ENCODE measurements around the gene FAM181B.

FAM181B gene

GRCh38 chr11:82731691-82732277 lies 1.9 kb downstream of the FAM181B start:
- WGBS (ENCODE audit: extremely low coverage, insufficient coverage, low lambda C conversion rate): no CpG with 5 or more reads among the region's 11 CpGs
- H3K4me2 ChIP-seq (ENCODE audit: low read length): peak overlapping the region; percentile 41

GRCh38 chr11:82730754-82731153 lies 2.9 kb downstream of the FAM181B start:
- peaks cover 21% of the 10 kb centered on the region for H3K27me3 ChIP-seq (ENCODE audit: insufficient read depth, low read length, poor library complexity)
- H2AK5ac ChIP-seq (ENCODE audit: low read length): no peak overlapping the region
- H3K27ac ChIP-seq (ENCODE audit: low read depth, low read length): no peak overlapping the region
- no peaks in the 10 kb centered on the region for H3K79me1 ChIP-seq (ENCODE audit: low read length)
- no peak for DNase-seq
- WGBS (ENCODE audit: extremely low coverage, insufficient coverage, low lambda C conversion rate): no CpG with 5 or more reads among the region's 5 CpGs
- no peak overlapping the region for H3K18ac ChIP-seq (ENCODE audit: low read length)
- no peak overlapping the region for H3K4me2 ChIP-seq (ENCODE audit: low read length)
- no peak overlapping the region for H3K56ac ChIP-seq (ENCODE audit: low read length)
- no peak overlapping the region for H3K9ac ChIP-seq (ENCODE audit: low read length)
- no peak overlapping the region for H2BK120ac ChIP-seq (ENCODE audit: low read depth, low read length)
- no peak overlapping the region for H4K5ac ChIP-seq (ENCODE audit: low read length)
- no peak overlapping the region for H3K4me3 ChIP-seq (ENCODE audit: low read length)
- H2BK5ac ChIP-seq (ENCODE audit: low read length): no peak overlapping the region
- no peak overlapping the region for H4K8ac ChIP-seq (ENCODE audit: low read depth, low read length)
- H3K4ac ChIP-seq (ENCODE audit: low read depth, low read length): no peak overlapping the region
- H3K4me1 ChIP-seq (ENCODE audit: control insufficient read depth, low read depth, low read length): peaks cover 8% of the 10 kb centered on the region
- H3K36me3 ChIP-seq (ENCODE audit: control insufficient read depth, insufficient read depth, low read length): no peaks in the 10 kb centered on the region
- no peak overlapping the region for H3K23ac ChIP-seq (ENCODE audit: low read length)
- no peak overlapping the region for H2BK15ac ChIP-seq (replicated peaks; ENCODE audit: low read depth)
- no peaks in the 10 kb centered on the region for H3K79me2 ChIP-seq (ENCODE audit: control insufficient read depth, insufficient read depth, low read length)

More at GRCh38 chr11:82731691-82732277, 1.9 kb downstream of the FAM181B start:
- Histone ChIP-seq H2AK5ac (ENCODE audit: low read length) (no peak overlapping the region), H3K4me1 (ENCODE audit: control insufficient read depth, low read depth, low read length) (peaks cover 8% of the 10 kb centered on the region), H3K56ac (ENCODE audit: low read length) (no peak overlapping the region), H3K27me3 (ENCODE audit: insufficient read depth, low read length, poor library complexity) (peaks cover 21% of the 10 kb centered on the region), H4K8ac (ENCODE audit: low read depth, low read length) (no peak overlapping the region), H3K36me3 (ENCODE audit: control insufficient read depth, insufficient read depth, low read length) (no peaks in the 10 kb centered on the region), H3K23ac (ENCODE audit: low read length) (no peak overlapping the region), H3K9ac (ENCODE audit: low read length) (no peak overlapping the region), H3K4ac (ENCODE audit: low read depth, low read length) (no peak overlapping the region), H3K18ac (ENCODE audit: low read length) (no peak overlapping the region), H3K79me1 (ENCODE audit: low read length) (no peaks in the 10 kb centered on the region), H2BK120ac (ENCODE audit: low read depth, low read length) (no peak overlapping the region), H2BK15ac (replicated peaks; ENCODE audit: low read depth) (no peak overlapping the region), H2BK5ac (ENCODE audit: low read length) (no peak overlapping the region), H3K27ac (ENCODE audit: low read depth, low read length) (no peak overlapping the region), H3K4me3 (ENCODE audit: low read length) (no peak overlapping the region), H3K79me2 (ENCODE audit: control insufficient read depth, insufficient read depth, low read length) (no peaks in the 10 kb centered on the region), H4K5ac (ENCODE audit: low read length) (no peak overlapping the region)
- DNase-seq: peak; percentile 54

DNA sequence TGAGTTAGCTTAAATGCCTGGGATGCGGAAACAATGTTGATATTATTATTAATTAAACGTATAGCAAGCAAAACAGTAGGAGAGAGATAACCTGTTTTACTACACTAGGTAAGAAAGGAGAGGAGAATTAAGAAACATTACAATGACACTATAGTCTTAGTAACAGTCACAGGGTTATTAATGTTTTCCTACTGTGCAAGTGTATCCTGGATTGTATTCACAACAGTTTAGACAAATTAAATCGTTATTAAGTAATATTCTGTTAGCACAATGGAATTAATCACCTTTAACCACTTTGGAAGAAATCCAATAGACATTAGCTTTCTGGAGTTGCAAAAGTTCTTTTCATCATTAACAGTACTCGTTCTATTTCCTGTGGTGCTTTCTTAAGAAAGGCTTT lies 3.4 kb downstream of the FAM181B start:
- peaks cover 21% of the 10 kb centered on the region for H3K27me3 ChIP-seq (ENCODE audit: insufficient read depth, low read length, poor library complexity)
- no peaks in the 10 kb centered on the region for H3K79me2 ChIP-seq (ENCODE audit: control insufficient read depth, insufficient read depth, low read length)
- no peaks in the 10 kb centered on the region for H3K36me3 ChIP-seq (ENCODE audit: control insufficient read depth, insufficient read depth, low read length)
- no peak overlapping the region for H4K8ac ChIP-seq (ENCODE audit: low read depth, low read length)
- H3K23ac ChIP-seq (ENCODE audit: low read length): no peak overlapping the region
- no peak overlapping the region for H3K4ac ChIP-seq (ENCODE audit: low read depth, low read length)
- H3K4me1 ChIP-seq (ENCODE audit: control insufficient read depth, low read depth, low read length): peaks cover 8% of the 10 kb centered on the region
- H2BK120ac ChIP-seq (ENCODE audit: low read depth, low read length): no peak overlapping the region
- H3K4me3 ChIP-seq (ENCODE audit: low read length): no peak overlapping the region
- H2AK5ac ChIP-seq (ENCODE audit: low read length): no peak overlapping the region
- H3K79me1 ChIP-seq (ENCODE audit: low read length): no peaks in the 10 kb centered on the region
- H4K5ac ChIP-seq (ENCODE audit: low read length): no peak overlapping the region
- H3K18ac ChIP-seq (ENCODE audit: low read length): no peak overlapping the region
- H2BK15ac ChIP-seq (replicated peaks; ENCODE audit: low read depth): no peak overlapping the region
- no peak overlapping the region for H3K56ac ChIP-seq (ENCODE audit: low read length)
- H3K27ac ChIP-seq (ENCODE audit: low read depth, low read length): no peak overlapping the region
- WGBS (ENCODE audit: extremely low coverage, insufficient coverage, low lambda C conversion rate): no CpG with 5 or more reads among the region's 4 CpGs
- no peak overlapping the region for H3K9ac ChIP-seq (ENCODE audit: low read length)
- no peak overlapping the region for H3K4me2 ChIP-seq (ENCODE audit: low read length)
- no peak for DNase-seq
- no peak overlapping the region for H2BK5ac ChIP-seq (ENCODE audit: low read length)

GRCh38 chr11:82724026-82724425 lies 9.6 kb downstream of the FAM181B start:
- no peaks in the 10 kb centered on the region for H3K79me1 ChIP-seq (ENCODE audit: low read length)
- no peak overlapping the region for H3K56ac ChIP-seq (ENCODE audit: low read length)
- H2BK120ac ChIP-seq (ENCODE audit: low read depth, low read length): no peak overlapping the region
- no peaks in the 10 kb centered on the region for H3K4me1 ChIP-seq (ENCODE audit: control insufficient read depth, low read depth, low read length)
- WGBS (ENCODE audit: extremely low coverage, insufficient coverage, low lambda C conversion rate): no CpG with 5 or more reads among the region's 5 CpGs
- no peak overlapping the region for H3K27ac ChIP-seq (ENCODE audit: low read depth, low read length)
- H3K27me3 ChIP-seq (ENCODE audit: insufficient read depth, low read length, poor library complexity): no peaks in the 10 kb centered on the region
- H3K4me2 ChIP-seq (ENCODE audit: low read length): no peak overlapping the region
- H2AK5ac ChIP-seq (ENCODE audit: low read length): no peak overlapping the region
- no peak overlapping the region for H3K4ac ChIP-seq (ENCODE audit: low read depth, low read length)
- no peak overlapping the region for H3K23ac ChIP-seq (ENCODE audit: low read length)
- H4K8ac ChIP-seq (ENCODE audit: low read depth, low read length): no peak overlapping the region
- no peaks in the 10 kb centered on the region for H3K36me3 ChIP-seq (ENCODE audit: control insufficient read depth, insufficient read depth, low read length)
- no peak overlapping the region for H4K5ac ChIP-seq (ENCODE audit: low read length)
- no peak for DNase-seq
- H3K9ac ChIP-seq (ENCODE audit: low read length): no peak overlapping the region
- H3K79me2 ChIP-seq (ENCODE audit: control insufficient read depth, insufficient read depth, low read length): no peaks in the 10 kb centered on the region
- no peak overlapping the region for H3K18ac ChIP-seq (ENCODE audit: low read length)
- H3K4me3 ChIP-seq (ENCODE audit: low read length): no peak overlapping the region
- no peak overlapping the region for H2BK5ac ChIP-seq (ENCODE audit: low read length)
- H2BK15ac ChIP-seq (replicated peaks; ENCODE audit: low read depth): no peak overlapping the region

GRCh38 chr11:82722231-82722630 lies 11.4 kb downstream of the FAM181B start:
- H3K4me1 ChIP-seq (ENCODE audit: control insufficient read depth, low read depth, low read length): no peaks in the 10 kb centered on the region
- no peak overlapping the region for H3K4ac ChIP-seq (ENCODE audit: low read depth, low read length)
- no peak overlapping the region for H3K18ac ChIP-seq (ENCODE audit: low read length)
- no peak overlapping the region for H3K9ac ChIP-seq (ENCODE audit: low read length)
- no peak overlapping the region for H4K8ac ChIP-seq (ENCODE audit: low read depth, low read length)
- H2BK5ac ChIP-seq (ENCODE audit: low read length): no peak overlapping the region
- no peak overlapping the region for H3K4me2 ChIP-seq (ENCODE audit: low read length)
- no peaks in the 10 kb centered on the region for H3K27me3 ChIP-seq (ENCODE audit: insufficient read depth, low read length, poor library complexity)
- H3K4me3 ChIP-seq (ENCODE audit: low read length): no peak overlapping the region
- H3K23ac ChIP-seq (ENCODE audit: low read length): no peak overlapping the region
- H2BK120ac ChIP-seq (ENCODE audit: low read depth, low read length): no peak overlapping the region
- H4K5ac ChIP-seq (ENCODE audit: low read length): no peak overlapping the region
- H3K56ac ChIP-seq (ENCODE audit: low read length): no peak overlapping the region
- H3K79me2 ChIP-seq (ENCODE audit: control insufficient read depth, insufficient read depth, low read length): no peaks in the 10 kb centered on the region
- no peaks in the 10 kb centered on the region for H3K79me1 ChIP-seq (ENCODE audit: low read length)
- no peaks in the 10 kb centered on the region for H3K36me3 ChIP-seq (ENCODE audit: control insufficient read depth, insufficient read depth, low read length)
- no peak overlapping the region for H2AK5ac ChIP-seq (ENCODE audit: low read length)
- no peak overlapping the region for H2BK15ac ChIP-seq (replicated peaks; ENCODE audit: low read depth)
- DNase-seq: no peak
- no peak overlapping the region for H3K27ac ChIP-seq (ENCODE audit: low read depth, low read length)
